Stimulated activated CD4-positive, alpha-beta T cell treated with anti-CD3 and anti-CD28 coated beads, Interleukin-4, amount 100 ng/mL, for 48 hours (primary cell): Measurements from ENCODE around the gene SYCP2.
"Not testable (repeated sequence)": the region's sequence is repeated elsewhere in the genome, so short reads cannot be mapped to it uniquely, and the experiment has no call there.

Experiments used
- DNase-seq, 2 donors: peaks; one replicate each; pipeline ENCODE4 v3.0.0-alpha.2; 2020; ENCODE audit warnings: low read depth in 2 of 2

Gene SYCP2

GRCh38 chr20:59903621-59904020 is 29.8 kb downstream of the SYCP2 start:
- no peak for DNase-seq

- DNase-seq = no peak
Measured at GRCh38 chr20:59902470-59902869, 31.0 kb downstream of the SYCP2 start.

GRCh38 chr20:59895908-59896307 is 37.5 kb downstream of the SYCP2 start:
- DNase-seq = no peak

GRCh38 chr20:59891581-59891980 is 41.9 kb downstream of the SYCP2 start:
- no peak for DNase-seq

- DNase-seq = not testable (repeated sequence)
Measured at GRCh38 chr20:59890035-59890434, 43.4 kb downstream of the SYCP2 start.

GRCh38 chr20:59888050-59888449 is 45.4 kb downstream of the SYCP2 start:
- no peak for DNase-seq

GRCh38 chr20:59884494-59884893 is 48.9 kb downstream of the SYCP2 start:
- DNase-seq = no peak

- DNase-seq = no peak
Measured at GRCh38 chr20:59880198-59880597, 53.2 kb downstream of the SYCP2 start.

GRCh38 chr20:59873409-59873808 is 60.0 kb downstream of the SYCP2 start:
- DNase-seq = no peak

- no peak for DNase-seq
Measured at GRCh38 chr20:59871096-59871495, 62.3 kb downstream of the SYCP2 start.

GRCh38 chr20:59866338-59866737 is 67.1 kb downstream of the SYCP2 start:
- DNase-seq = no peak

GRCh38 chr20:59864726-59865125 is 68.7 kb downstream of the SYCP2 start:
- no peak for DNase-seq

- DNase-seq = no peak
Measured at GRCh38 chr20:59863058-59863457, 70.4 kb downstream of the SYCP2 start.

GRCh38 chr20:59861401-59861800 is 72.0 kb downstream of the SYCP2 start:
- no peak for DNase-seq

GRCh38 chr20:59858425-59858824 is 75.0 kb downstream of the SYCP2 start:
- DNase-seq = no peak

GRCh38 chr20:59857966-59858365 is 75.5 kb downstream of the SYCP2 start:
- no peak for DNase-seq

GRCh38 chr20:59856941-59857340 is 76.5 kb downstream of the SYCP2 start:
- DNase-seq = not testable (repeated sequence)

GRCh38 chr20:59856526-59856925 is 76.9 kb downstream of the SYCP2 start:
- DNase-seq = not testable (repeated sequence)

GRCh38 chr20:59850018-59850641 is 83.3 kb downstream of the SYCP2 start:
- no peak for DNase-seq

- DNase-seq = no peak
Measured at GRCh38 chr20:59848182-59848581, 85.3 kb downstream of the SYCP2 start.

GRCh38 chr20:59845472-59845871 is 88.0 kb downstream of the SYCP2 start:
- no peak for DNase-seq

GRCh38 chr20:59839400-59839799 is 94.0 kb downstream of the SYCP2 start:
- DNase-seq = no peak

- DNase-seq = no peak
Measured at GRCh38 chr20:59837623-59838394, 95.6 kb downstream of the SYCP2 start.
